ENCODE results near the gene LAGE3. TPM values are rescaled to one million over a fixed set of nuclear protein-coding genes. Genes with fewer than 3 reads are reported as not detected.

LAGE3 gene
- total and polyA plus RNA-seq, 2 donors (not counting 3 experiments of a cell fraction or from before 2014, with no cell fraction given) = 14.3 to 31.9 TPM

- dilution Hi-C loops (cut with MboI; ENCODE audit: extremely low pct_ligation_motif_present, low sequenced_read_pairs) = no loop called here
- FAIRE-seq = peak; percentile 28
- H3K36me3 ChIP-seq (ENCODE audit: control insufficient read depth in 2 of 2, extremely low read depth in 1 of 2, insufficient read depth in 2 of 2, low read length in 2 of 2) = peaks cover 4 to 37% of the 10 kb centered on the region in 2 experiments
- no peak for TF ChIP-seq FOS (IDR thresholded peaks at IDR 0.05; ENCODE audit: borderline replicate concordance, insufficient read depth, low read length)
- TF ChIP-seq CTCF (IDR thresholded peaks at IDR 0.05; ENCODE audit: extremely low read depth in 1 of 2, insufficient read depth in 1 of 2, low read depth in 1 of 2, low read length in 2 of 2) = no peak
- no peak for TF ChIP-seq POLR2AphosphoS5 (IDR thresholded peaks at IDR 0.05; ENCODE audit: insufficient read depth, low read depth, low read length)
- TF ChIP-seq JUN (IDR thresholded peaks at IDR 0.05; ENCODE audit: borderline replicate concordance, insufficient read depth, insufficient read length, low read depth) = no peak
- TF ChIP-seq POLR2A (IDR thresholded peaks at IDR 0.05; ENCODE audit: low read depth, low read length) = no peak
- no peak for TF ChIP-seq MAX (IDR thresholded peaks at IDR 0.05; ENCODE audit: insufficient read depth, insufficient read length)
- TF ChIP-seq EZH2 (IDR thresholded peaks at IDR 0.05; ENCODE audit: borderline replicate concordance, low read depth, low read length, severe bottlenecking) = no peak
- no peak for TF ChIP-seq MYC (IDR thresholded peaks at IDR 0.05; ENCODE audit: low read depth, low read length)
- TF ChIP-seq GATA2 (IDR thresholded peaks at IDR 0.05; ENCODE audit: insufficient read depth, insufficient read length, low read depth, low read length) = no peak
- TSS peak; percentile 10 for BruUV-seq (replicated peaks)
- no peak for DNase-seq (ENCODE audit: low read depth, low spot score)
- POLR2A ChIA-PET = interaction anchor here (0.6 kb wide), 1 partner anchor 38 kb away, joined by 3 read pairs; no protein-coding TSS in a partner anchor
- CTCF ChIA-PET = interaction anchor here (0.7 kb wide), 1 partner anchor 89 kb away, joined by 3 read pairs; no protein-coding TSS in a partner anchor
- H3K9ac ChIP-seq (replicated peaks; ENCODE audit: extremely low read depth, insufficient read depth, low read length) = peak overlapping the region; percentile 59
- peaks cover 41% of the 10 kb centered on the region for H3K79me2 ChIP-seq (ENCODE audit: control insufficient read depth, insufficient read depth, low read length)
- H3K4me3 ChIP-seq (replicated peaks in 1 of 3; ENCODE audit: insufficient read depth in 1 of 3, low read depth in 1 of 3, low read length in 3 of 3) = peak overlapping the region; percentile 47 to 94 (median 75)
- H2AFZ ChIP-seq (ENCODE audit: low read depth, low read length) = no peak overlapping the region
- intact Hi-C loops (cut with micrococcal nuclease) = no loop called here
- H3K9me1 ChIP-seq (replicated peaks; ENCODE audit: control insufficient read depth, extremely low read depth, insufficient read depth, low read length) = no peaks in the 10 kb centered on the region
- H3K4me2 ChIP-seq (ENCODE audit: insufficient read depth, low read length) = peak overlapping the region; percentile 75
- no peaks in the 10 kb centered on the region for H3K27me3 ChIP-seq (ENCODE audit: control insufficient read depth in 2 of 2, insufficient read depth in 2 of 2, low read length in 2 of 2)
- peaks cover 7% of the 10 kb centered on the region for H3K4me1 ChIP-seq (ENCODE audit: control insufficient read depth, extremely low read depth, insufficient read depth, low read length)
- H3K9me3 ChIP-seq (replicated peaks; ENCODE audit: control insufficient read depth, insufficient read depth, low read length) = no peaks in the 10 kb centered on the region
- no peak overlapping the region for H3K27ac ChIP-seq (ENCODE audit: insufficient read depth, low read depth, low read length)
- no peaks in the 10 kb centered on the region for H4K20me1 ChIP-seq (replicated peaks; ENCODE audit: control insufficient read depth, extremely low read depth, insufficient read depth, low read length)
These were observed 40.8 kb downstream of the LAGE3 start for GRCh38 chrX:154437971-154438893.

Data from endothelial cell of umbilical vein (primary cell).